Body of pancreas (tissue), 4 donors: ENCODE measurements around the gene HHAT. TPM values are rescaled to one million over a fixed set of nuclear protein-coding genes. Genes with fewer than 3 reads are reported as not detected.

Experiments used
- ATAC-seq: fragments of 150-250 bp; one replicate; pipeline ENCODE4 v1.9.1; 2016
- DNase-seq, 4 donors: peaks; one replicate each; pipeline ENCODE4 v3.0.0-alpha.2; 2019
- H3K27ac ChIP-seq, 4 donors: fragments of 200-600 bp; sonication (generic); 1 replicate in 3 of 4; 2 replicates in 1 of 4; pipeline versions ENCODE4 v1.5.1 to v1.6.1; 2016 to 2019; ENCODE audit warnings: mild to moderate bottlenecking in 1 of 4, mixed read lengths in 1 of 4, moderate library complexity in 1 of 4
- H3K27me3 ChIP-seq, 2 donors: fragments of 200-600 bp; sonication (generic); one replicate each; pipeline ENCODE4 v1.6.0; 2016; ENCODE audit warnings: mild to moderate bottlenecking in 1 of 2
- H3K36me3 ChIP-seq, 2 donors: fragments of 200-600 bp; sonication (generic); replicated peaks in 1 of 2; 2 replicates each; pipeline ENCODE4 v1.5.1; 2016; ENCODE audit warnings: low read depth in 2 of 2; ENCODE audit not compliant: insufficient read depth in 1 of 2
- H3K4me1 ChIP-seq: fragments of 200-600 bp; sonication (generic); one replicate; pipeline ENCODE4 v1.6.0; 2016
- H3K4me3 ChIP-seq, 2 donors: fragments of 200-600 bp; sonication (generic); 1 replicate in 1 of 2; 2 replicates in 1 of 2; pipeline ENCODE4 v1.5.1; 2016 to 2019
- H3K9me3 ChIP-seq, 3 donors: fragments of 200-600 bp; sonication (generic); 1 replicate in 2 of 3; 2 replicates in 1 of 3; pipeline ENCODE4 v1.5.1; 2016
- CTCF ChIP-seq, 7 experiments: fragments of 450-650 bp in 4 of 7; fragments of 200-600 bp in 3 of 7; sonication (generic) in 3 of 7; IDR thresholded peaks; one replicate each; pipeline ENCODE4 v1.5.1; 2016 to 2019; ENCODE audit warnings: antibody characterized with exemption in 7 of 7
- POLR2A ChIP-seq, 3 donors: fragments of 450-650 bp; IDR thresholded peaks; one replicate each; pipeline ENCODE4 v1.6.1; 2016; ENCODE audit warnings: antibody characterized with exemption in 3 of 3, mild to moderate bottlenecking in 2 of 3
- WGBS, 2 donors: methylation state at CpG; one replicate each; pipeline ENCODE4 v1.1.5; 2017; 5-methylcytosine and 5-hydroxymethylcytosine counted together
- intact Hi-C: fragments of 100-400 bp; cut with DNase I; formaldehyde crosslinking; loops from one replicate; pipeline ENCODE4 v1.15.1; 2023
- total RNA-seq, 2 donors: library from RNA; depleted of rRNA; stranded (reverse); fragments of >200 nt; gene quantifications; one replicate each; pipeline ENCODE4 v1.1.0, GENCODE V29; 2016

The HHAT gene
- total RNA-seq, 2 donors from 2014 or later = 4.4 to 19.4 TPM

- intact Hi-C loops = no loop called here
- DNase-seq = no peak
- TF ChIP-seq POLR2A (IDR thresholded peaks at IDR 0.05) (no peak), CTCF (IDR thresholded peaks at IDR 0.05) (no peak)
- H3K36me3 ChIP-seq = no peaks in the 10 kb centered on the region
- 80 to 83% methylated on average over 7 of the region's 7 CpGs for WGBS, 2 donors
- ATAC-seq = no peak
- no peak overlapping the region for H3K27ac ChIP-seq
- no peaks in the 10 kb centered on the region for H3K27me3 ChIP-seq
- no peaks in the 10 kb centered on the region for H3K9me3 ChIP-seq
- H3K4me1 ChIP-seq = no peaks in the 10 kb centered on the region
- no peak overlapping the region for H3K4me3 ChIP-seq
These were observed 117.2 kb downstream of the HHAT start for GRCh38 chr1:210445931-210446330.

GRCh38 chr1:210446479-210446878 lies 117.8 kb downstream of the HHAT start:
- no peaks in the 10 kb centered on the region for H3K9me3 ChIP-seq
- H3K4me3 ChIP-seq = no peak overlapping the region
- no peaks in the 10 kb centered on the region for H3K4me1 ChIP-seq
- 53 to 72% methylated on average over 9 of the region's 9 CpGs for WGBS, 2 donors
- H3K27ac ChIP-seq = no peak overlapping the region
- H3K36me3 ChIP-seq = no peaks in the 10 kb centered on the region
- no peaks in the 10 kb centered on the region for H3K27me3 ChIP-seq
- DNase-seq = no peak
- intact Hi-C loops = no loop called here
- ATAC-seq = no peak
- TF ChIP-seq POLR2A (IDR thresholded peaks at IDR 0.05) = no peak
- no peak for TF ChIP-seq CTCF (IDR thresholded peaks at IDR 0.05)

- Histone ChIP-seq H3K9me3 (no peaks in the 10 kb centered on the region), H3K27me3 (no peaks in the 10 kb centered on the region), H3K27ac (no peak overlapping the region), H3K4me3 (no peak overlapping the region), H3K4me1 (no peaks in the 10 kb centered on the region), H3K36me3 (no peaks in the 10 kb centered on the region)
- ATAC-seq (no peak), DNase-seq (no peak)
- intact Hi-C loops = no loop called here
- whole genome bisulfite sequencing, 2 donors = 59 to 67% methylated on average over 5 of the region's 5 CpGs
- TF ChIP-seq CTCF (IDR thresholded peaks at IDR 0.05) (no peak), POLR2A (IDR thresholded peaks at IDR 0.05) (no peak)
These were observed 118.9 kb downstream of the HHAT start for GRCh38 chr1:210447456-210448057.

- peak in 6 of 7 experiments; percentile 36 to 61 (median 56) for TF ChIP-seq CTCF (IDR thresholded peaks at IDR 0.05)
- TF ChIP-seq POLR2A (IDR thresholded peaks at IDR 0.05) = no peak
- H3K27ac ChIP-seq = no peak overlapping the region
- ATAC-seq (no peak), DNase-seq (peak; percentile 12 to 35 (median 13))
- no peaks in the 10 kb centered on the region for H3K9me3 ChIP-seq
- intact Hi-C loops = no loop called here
- no peak overlapping the region for H3K4me3 ChIP-seq
- H3K36me3 ChIP-seq = no peaks in the 10 kb centered on the region
- WGBS, 2 donors = 38 to 42% methylated on average over 4 of the region's 4 CpGs
- H3K4me1 ChIP-seq = no peaks in the 10 kb centered on the region
- no peaks in the 10 kb centered on the region for H3K27me3 ChIP-seq
These were observed 119.7 kb downstream of the HHAT start for GRCh38 chr1:210448297-210448892.
